ENCODE measurements around the gene NECAB3. TPM values are rescaled to one million over a fixed set of nuclear protein-coding genes. Genes with fewer than 3 reads are reported as not detected.

The NECAB3 gene
- total and polyA plus RNA-seq, 2 donors (not counting 3 experiments of a cell fraction or from before 2014, with no cell fraction given) = 18.1 to 22.4 TPM

GRCh38 chr20:33646191-33646590 lies 28.0 kb downstream of the NECAB3 start:
- FAIRE-seq (no peak), DNase-seq (ENCODE audit: low read depth, low spot score) (no peak)
- Histone ChIP-seq H3K9ac (replicated peaks; ENCODE audit: extremely low read depth, insufficient read depth, low read length) (no peak overlapping the region), H3K27ac (ENCODE audit: insufficient read depth, low read depth, low read length) (no peak overlapping the region), H2AFZ (ENCODE audit: low read depth, low read length) (no peak overlapping the region), H3K27me3 (ENCODE audit: control insufficient read depth in 2 of 2, insufficient read depth in 2 of 2, low read length in 2 of 2) (no peaks in the 10 kb centered on the region), H4K20me1 (replicated peaks; ENCODE audit: control insufficient read depth, extremely low read depth, insufficient read depth, low read length) (no peaks in the 10 kb centered on the region), H3K79me2 (ENCODE audit: control insufficient read depth, insufficient read depth, low read length) (no peaks in the 10 kb centered on the region), H3K4me2 (ENCODE audit: insufficient read depth, low read length) (no peak overlapping the region), H3K4me1 (ENCODE audit: control insufficient read depth, extremely low read depth, insufficient read depth, low read length) (no peaks in the 10 kb centered on the region), H3K4me3 (replicated peaks in 1 of 3; ENCODE audit: insufficient read depth in 1 of 3, low read depth in 1 of 3, low read length in 3 of 3) (no peak overlapping the region), H3K9me3 (replicated peaks; ENCODE audit: control insufficient read depth, insufficient read depth, low read length) (no peaks in the 10 kb centered on the region), H3K36me3 (ENCODE audit: control insufficient read depth in 2 of 2, extremely low read depth in 1 of 2, insufficient read depth in 2 of 2, low read length in 2 of 2) (peaks cover 3 to 18% of the 10 kb centered on the region in 2 experiments), H3K9me1 (replicated peaks; ENCODE audit: control insufficient read depth, extremely low read depth, insufficient read depth, low read length) (no peaks in the 10 kb centered on the region)
- dilution Hi-C loops (cut with MboI; ENCODE audit: extremely low pct_ligation_motif_present, low sequenced_read_pairs) (no loop called here), intact Hi-C loops (cut with micrococcal nuclease) (no loop called here)
- ChIA-PET POLR2A (no interaction called here), CTCF (no interaction called here)
- BruUV-seq (replicated peaks) = no TSS peak
- TF ChIP-seq GATA2 (IDR thresholded peaks at IDR 0.05; ENCODE audit: insufficient read depth, insufficient read length, low read depth, low read length) (no peak), JUN (IDR thresholded peaks at IDR 0.05; ENCODE audit: borderline replicate concordance, insufficient read depth, insufficient read length, low read depth) (no peak), POLR2AphosphoS5 (IDR thresholded peaks at IDR 0.05; ENCODE audit: insufficient read depth, low read depth, low read length) (no peak), FOS (IDR thresholded peaks at IDR 0.05; ENCODE audit: borderline replicate concordance, insufficient read depth, low read length) (no peak)

- dilution Hi-C loops (cut with MboI; ENCODE audit: extremely low pct_ligation_motif_present, low sequenced_read_pairs) = no loop called here
- no peak for FAIRE-seq
- peaks cover 3 to 18% of the 10 kb centered on the region in 2 experiments for H3K36me3 ChIP-seq (ENCODE audit: control insufficient read depth in 2 of 2, extremely low read depth in 1 of 2, insufficient read depth in 2 of 2, low read length in 2 of 2)
- H3K79me2 ChIP-seq (ENCODE audit: control insufficient read depth, insufficient read depth, low read length) = no peaks in the 10 kb centered on the region
- no peak overlapping the region for H3K4me3 ChIP-seq (replicated peaks in 1 of 3; ENCODE audit: insufficient read depth in 1 of 3, low read depth in 1 of 3, low read length in 3 of 3)
- intact Hi-C loops (cut with micrococcal nuclease) = no loop called here
- H3K27ac ChIP-seq (ENCODE audit: insufficient read depth, low read depth, low read length) = no peak overlapping the region
- ChIA-PET POLR2A (no interaction called here), CTCF (no interaction called here)
- no peaks in the 10 kb centered on the region for H3K4me1 ChIP-seq (ENCODE audit: control insufficient read depth, extremely low read depth, insufficient read depth, low read length)
- H3K27me3 ChIP-seq (ENCODE audit: control insufficient read depth in 2 of 2, insufficient read depth in 2 of 2, low read length in 2 of 2) = no peaks in the 10 kb centered on the region
- no peak for DNase-seq (ENCODE audit: low read depth, low spot score)
- no peak overlapping the region for H2AFZ ChIP-seq (ENCODE audit: low read depth, low read length)
- no peaks in the 10 kb centered on the region for H3K9me3 ChIP-seq (replicated peaks; ENCODE audit: control insufficient read depth, insufficient read depth, low read length)
- TF ChIP-seq MYC (IDR thresholded peaks at IDR 0.05; ENCODE audit: low read depth, low read length) = no peak
- no TSS peak for BruUV-seq (replicated peaks)
- H4K20me1 ChIP-seq (replicated peaks; ENCODE audit: control insufficient read depth, extremely low read depth, insufficient read depth, low read length) = no peaks in the 10 kb centered on the region
- no peak overlapping the region for H3K9ac ChIP-seq (replicated peaks; ENCODE audit: extremely low read depth, insufficient read depth, low read length)
- no peaks in the 10 kb centered on the region for H3K9me1 ChIP-seq (replicated peaks; ENCODE audit: control insufficient read depth, extremely low read depth, insufficient read depth, low read length)
- H3K4me2 ChIP-seq (ENCODE audit: insufficient read depth, low read length) = no peak overlapping the region
These were observed 28.8 kb downstream of the NECAB3 start for GRCh38 chr20:33645396-33645795.

Data from endothelial cell of umbilical vein (primary cell).